Measurements from ENCODE around the gene POLD3.

POLD3 gene

GRCh38 chr11:74687237-74688023, 95.0 kb downstream of the POLD3 start:
- no peak for TF ChIP-seq CTCF (IDR thresholded peaks at IDR 0.05; ENCODE audit: insufficient read depth, missing control alignments)
- FAIRE-seq: no peak
- no peak for DNase-seq (ENCODE audit: insufficient read length, low spot score)

- DNase-seq (ENCODE audit: insufficient read length, low spot score) (no peak), FAIRE-seq (no peak)
- TF ChIP-seq CTCF (IDR thresholded peaks at IDR 0.05; ENCODE audit: insufficient read depth, missing control alignments): no peak
Measured at GRCh38 chr11:74689666-74690065, 97.3 kb downstream of the POLD3 start.

GRCh38 chr11:74691755-74692154, 99.4 kb downstream of the POLD3 start:
- no peak for DNase-seq (ENCODE audit: insufficient read length, low spot score)
- TF ChIP-seq CTCF (IDR thresholded peaks at IDR 0.05; ENCODE audit: insufficient read depth, missing control alignments): no peak
- no peak for FAIRE-seq
